Progenitor cell of endocrine pancreas (in vitro differentiated cells): ENCODE data around the gene SH3TC2. TPM values are rescaled to one million over a fixed set of nuclear protein-coding genes. Genes with fewer than 3 reads are reported as not detected.

Experiments used
- DNase-seq: peaks from one replicate; pipeline ENCODE4 v3.0.0; 2021; ENCODE audit warnings: low spot score; ENCODE audit not compliant: unreplicated experiment
- H3K27ac Mint-ChIP-seq: 2 replicates; pipeline ENCODE4 v1.8.0; 2021; ENCODE audit warnings: mild to moderate bottlenecking, moderate library complexity, mixed read lengths
- H3K27me3 Mint-ChIP-seq: 2 replicates; pipeline ENCODE4 v1.8.0; 2021; ENCODE audit warnings: mixed read lengths
- H3K36me3 Mint-ChIP-seq: 2 replicates; pipeline ENCODE4 v1.8.0; 2022; ENCODE audit warnings: mixed read lengths; ENCODE audit not compliant: insufficient read depth
- H3K4me1 Mint-ChIP-seq: 2 replicates; pipeline ENCODE4 v1.8.0; 2021; ENCODE audit warnings: low read depth, mixed read lengths
- H3K4me3 Mint-ChIP-seq: 2 replicates; pipeline ENCODE4 v1.8.0; 2021; ENCODE audit warnings: low read depth, mild to moderate bottlenecking, moderate library complexity, mixed read lengths
- H3K9me3 Mint-ChIP-seq: 2 replicates; pipeline ENCODE4 v1.8.0; 2021; ENCODE audit warnings: low read depth, mixed read lengths
- total RNA-seq: library from RNA; stranded (reverse); gene quantifications from 2 replicates; pipeline ENCODE4 v1.2.1, GENCODE V29; 2021
- TF ChIP-seq, protein P1 (sequence below): fragments of 200-600 bp; sonication (generic); IDR thresholded peaks from one replicate; pipeline ENCODE4 v1.5.0; 2021; ENCODE audit warnings: antibody characterized with exemption, mild to moderate bottlenecking; ENCODE audit not compliant: unreplicated experiment

SH3TC2 gene
- total RNA-seq, 1 donor from 2014 or later, result 2.1 TPM

DNA sequence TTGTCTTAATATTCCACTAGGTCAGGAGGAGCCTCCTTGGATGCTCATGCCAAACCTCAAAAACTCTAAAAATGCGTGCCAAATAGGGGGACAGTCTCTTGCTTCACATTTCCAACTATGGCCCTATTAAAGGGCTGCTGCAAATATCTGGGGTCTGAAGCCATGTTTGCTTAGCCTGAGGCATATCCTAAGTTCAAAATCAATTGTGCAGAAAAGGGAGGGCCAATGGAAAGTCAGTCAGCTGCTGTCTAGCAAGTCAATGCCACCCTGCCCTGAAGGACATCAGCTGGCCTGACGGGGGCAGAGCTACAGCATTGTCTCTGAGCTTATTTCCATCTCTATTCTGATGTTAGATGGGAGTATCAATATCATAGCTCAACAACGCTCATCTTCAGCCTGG is 93.6 kb downstream of the SH3TC2 start:
- H3K9me3 Mint-ChIP-seq, result no peaks in the 10 kb centered on the region
- no peak overlapping the region for H3K4me3 Mint-ChIP-seq
- TF ChIP-seq, protein P1, sequence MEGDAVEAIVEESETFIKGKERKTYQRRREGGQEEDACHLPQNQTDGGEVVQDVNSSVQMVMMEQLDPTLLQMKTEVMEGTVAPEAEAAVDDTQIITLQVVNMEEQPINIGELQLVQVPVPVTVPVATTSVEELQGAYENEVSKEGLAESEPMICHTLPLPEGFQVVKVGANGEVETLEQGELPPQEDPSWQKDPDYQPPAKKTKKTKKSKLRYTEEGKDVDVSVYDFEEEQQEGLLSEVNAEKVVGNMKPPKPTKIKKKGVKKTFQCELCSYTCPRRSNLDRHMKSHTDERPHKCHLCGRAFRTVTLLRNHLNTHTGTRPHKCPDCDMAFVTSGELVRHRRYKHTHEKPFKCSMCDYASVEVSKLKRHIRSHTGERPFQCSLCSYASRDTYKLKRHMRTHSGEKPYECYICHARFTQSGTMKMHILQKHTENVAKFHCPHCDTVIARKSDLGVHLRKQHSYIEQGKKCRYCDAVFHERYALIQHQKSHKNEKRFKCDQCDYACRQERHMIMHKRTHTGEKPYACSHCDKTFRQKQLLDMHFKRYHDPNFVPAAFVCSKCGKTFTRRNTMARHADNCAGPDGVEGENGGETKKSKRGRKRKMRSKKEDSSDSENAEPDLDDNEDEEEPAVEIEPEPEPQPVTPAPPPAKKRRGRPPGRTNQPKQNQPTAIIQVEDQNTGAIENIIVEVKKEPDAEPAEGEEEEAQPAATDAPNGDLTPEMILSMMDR, result no peak
- peaks cover 3% of the 10 kb centered on the region for H3K4me1 Mint-ChIP-seq
- peaks cover 26% of the 10 kb centered on the region for H3K27me3 Mint-ChIP-seq
- DNase-seq, result no peak
- H3K27ac Mint-ChIP-seq, result no peak overlapping the region
- no peaks in the 10 kb centered on the region for H3K36me3 Mint-ChIP-seq

DNA sequence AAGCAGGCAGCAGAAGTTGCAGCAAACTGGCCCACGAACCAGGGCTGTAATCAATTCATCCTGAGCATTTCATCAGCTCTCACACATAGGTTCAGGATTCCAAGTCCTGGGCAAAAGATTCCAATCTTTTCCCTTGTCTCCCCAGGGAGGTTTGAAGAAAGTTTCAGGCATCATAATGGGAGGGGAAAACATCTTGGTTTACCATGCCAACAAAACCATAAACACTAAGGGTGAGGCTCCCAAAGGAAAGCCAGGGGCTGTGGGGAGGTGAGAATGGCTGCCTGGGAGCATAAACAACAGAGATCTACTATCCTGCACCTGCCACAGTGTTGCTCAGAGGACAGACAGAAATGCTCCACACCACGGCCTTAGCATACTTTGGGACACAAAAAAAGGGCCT is 94.6 kb downstream of the SH3TC2 start:
- TF ChIP-seq, protein P1, result no peak
- DNase-seq, result no peak
- Mint-ChIP-seq H3K4me3 (no peak overlapping the region), H3K4me1 (peaks cover 3% of the 10 kb centered on the region), H3K27me3 (peaks cover 20% of the 10 kb centered on the region), H3K9me3 (no peaks in the 10 kb centered on the region), H3K36me3 (no peaks in the 10 kb centered on the region), H3K27ac (no peak overlapping the region)

DNA sequence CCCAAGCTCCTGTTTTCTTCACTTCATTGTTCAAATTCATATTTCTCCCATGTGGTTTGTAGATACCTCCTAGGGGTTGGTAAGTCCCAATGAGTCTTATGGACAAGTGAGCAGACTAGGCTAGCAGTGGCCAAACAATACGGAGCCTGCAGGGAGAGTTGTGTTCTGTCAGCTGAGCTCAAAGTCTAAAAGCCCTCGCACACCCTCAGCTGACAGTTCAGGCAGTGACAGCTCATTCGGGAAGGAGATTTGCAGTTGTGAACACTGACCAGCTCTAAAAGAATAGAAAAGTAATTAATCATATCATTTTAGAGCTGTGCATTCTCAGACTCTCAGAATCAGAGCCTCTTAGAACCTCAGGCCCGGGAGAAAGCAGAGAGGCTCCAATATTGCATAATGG is 95.1 kb downstream of the SH3TC2 start:
- H3K4me1 Mint-ChIP-seq, result peaks cover 3% of the 10 kb centered on the region
- TF ChIP-seq, protein P1, result no peak
- H3K9me3 Mint-ChIP-seq, result no peaks in the 10 kb centered on the region
- H3K27me3 Mint-ChIP-seq, result peaks cover 15% of the 10 kb centered on the region
- no peak overlapping the region for H3K4me3 Mint-ChIP-seq
- no peaks in the 10 kb centered on the region for H3K36me3 Mint-ChIP-seq
- no peak overlapping the region for H3K27ac Mint-ChIP-seq
- DNase-seq, result no peak

DNA sequence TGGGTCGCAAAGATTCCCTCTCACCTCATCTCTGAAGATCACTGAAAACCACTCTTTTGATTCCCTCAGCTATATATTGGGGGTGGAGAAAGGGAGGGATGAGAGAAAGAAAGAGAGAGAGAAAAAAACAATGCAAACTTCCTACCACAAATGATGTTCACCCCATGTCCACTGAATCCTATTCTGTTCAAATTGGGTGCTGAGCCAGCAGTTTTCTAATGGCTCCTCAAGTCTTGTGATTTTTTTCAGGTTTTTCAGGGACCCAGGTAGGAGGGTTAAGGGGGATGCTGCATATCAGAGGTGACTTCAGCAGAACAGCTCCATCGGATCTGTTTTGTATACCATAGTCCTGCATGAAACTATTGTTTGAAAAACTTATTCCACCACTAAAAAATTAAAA is 95.9 kb downstream of the SH3TC2 start:
- no peak for DNase-seq
- peaks cover 7% of the 10 kb centered on the region for H3K27me3 Mint-ChIP-seq
- H3K36me3 Mint-ChIP-seq, result no peaks in the 10 kb centered on the region
- no peak overlapping the region for H3K4me3 Mint-ChIP-seq
- H3K9me3 Mint-ChIP-seq, result no peaks in the 10 kb centered on the region
- TF ChIP-seq, protein P1, result no peak
- no peak overlapping the region for H3K27ac Mint-ChIP-seq
- peaks cover 3% of the 10 kb centered on the region for H3K4me1 Mint-ChIP-seq

DNA sequence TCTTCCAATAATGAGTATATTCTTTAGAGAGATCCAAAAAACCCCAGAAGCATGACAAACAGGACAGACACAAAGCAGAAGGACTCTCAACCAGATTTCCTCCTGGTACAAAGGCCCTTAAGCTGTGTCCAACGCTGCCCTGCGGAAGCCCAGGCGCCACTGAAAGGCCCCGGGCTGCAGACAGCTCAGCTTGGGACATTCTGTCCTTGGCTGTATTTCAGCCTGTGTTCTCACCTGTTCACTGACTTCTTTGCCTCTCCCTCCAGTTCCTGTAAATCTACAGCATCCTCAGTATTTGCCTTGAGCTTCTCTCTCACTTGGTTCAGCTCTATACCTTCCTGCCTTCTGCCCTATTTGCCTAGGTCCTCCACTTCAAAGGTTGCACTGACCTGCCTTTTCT is 96.5 kb downstream of the SH3TC2 start:
- Mint-ChIP-seq H3K27me3 (peaks cover 6% of the 10 kb centered on the region), H3K36me3 (no peaks in the 10 kb centered on the region), H3K4me1 (peaks cover 3% of the 10 kb centered on the region), H3K27ac (no peak overlapping the region), H3K9me3 (no peaks in the 10 kb centered on the region), H3K4me3 (no peak overlapping the region)
- no peak for DNase-seq
- TF ChIP-seq, protein P1, result no peak
